HG03442 (cell line): Measurements from ENCODE around the gene CFAP45.

Experiments
- ATAC-seq: cut with Tn5 transposase; IDR thresholded peaks from one replicate; pipeline ENCODE4 v1.9.1; 2021; ENCODE audit warnings: mild to moderate bottlenecking, moderate library complexity; ENCODE audit not compliant: unreplicated experiment

Gene CFAP45

GRCh38 chr1:159936273-159936904 lies 36.4 kb upstream of the CFAP45 start:
- no peak for ATAC-seq

GRCh38 chr1:159935719-159936272 lies 35.8 kb upstream of the CFAP45 start:
- ATAC-seq = no peak

- ATAC-seq = no peak
Observed at GRCh38 chr1:159935305-159935704, 35.3 kb upstream of the CFAP45 start.

- no peak for ATAC-seq
Observed at GRCh38 chr1:159934136-159935039, 34.4 kb upstream of the CFAP45 start.

GRCh38 chr1:159933347-159933746 lies 33.4 kb upstream of the CFAP45 start:
- no peak for ATAC-seq

GRCh38 chr1:159932296-159933285 lies 32.6 kb upstream of the CFAP45 start:
- no peak for ATAC-seq

GRCh38 chr1:159931795-159932173 lies 31.8 kb upstream of the CFAP45 start:
- ATAC-seq = no peak

GRCh38 chr1:159931101-159931794 lies 31.3 kb upstream of the CFAP45 start:
- no peak for ATAC-seq

- ATAC-seq = no peak
Observed at GRCh38 chr1:159930634-159931033, 30.7 kb upstream of the CFAP45 start.

- no peak for ATAC-seq
Observed at GRCh38 chr1:159930216-159930615, 30.3 kb upstream of the CFAP45 start.

- no peak for ATAC-seq
Observed at GRCh38 chr1:159929155-159930051, 29.4 kb upstream of the CFAP45 start.

- no peak for ATAC-seq
Observed at GRCh38 chr1:159928491-159929050, 28.6 kb upstream of the CFAP45 start.

GRCh38 chr1:159927849-159928431 lies 28.0 kb upstream of the CFAP45 start:
- ATAC-seq = no peak

GRCh38 chr1:159927211-159927848 lies 27.4 kb upstream of the CFAP45 start:
- no peak for ATAC-seq

- peak; percentile 6 for ATAC-seq
Observed at GRCh38 chr1:159925719-159926078, 25.7 kb upstream of the CFAP45 start.

GRCh38 chr1:159924791-159925718 lies 25.1 kb upstream of the CFAP45 start, which contains the start of gene TAGLN2:
TAGLN2 (minus strand) TSS chr1:159925507; CDS start chr1:159920509, 4,998 bp downstream.
- peak; percentile 60 for ATAC-seq
